Omental fat pad (tissue), 4 donors: ENCODE results near the gene ITSN1. TPM values are rescaled to one million over a fixed set of nuclear protein-coding genes. Genes with fewer than 3 reads are reported as not detected.

ENCODE experiments used
- ATAC-seq: fragments of 150-250 bp; one replicate; pipeline ENCODE4 v1.9.1; 2016; ENCODE audit warnings: mild to moderate bottlenecking, moderate library complexity; ENCODE audit not compliant: low FRiP score
- DNase-seq: peaks from one replicate; pipeline ENCODE4 v3.0.0-alpha.2; 2019; ENCODE audit warnings: low spot score
- CTCF ChIP-seq, 3 donors: fragments of 450-650 bp; IDR thresholded peaks; one replicate each; pipeline ENCODE4 v1.5.1; 2016 to 2017; ENCODE audit warnings: antibody characterized with exemption in 3 of 3, mild to moderate bottlenecking in 3 of 3, moderate library complexity in 2 of 3
- total RNA-seq, 4 donors: library from RNA; depleted of rRNA; stranded (reverse); fragments of >200 nt; gene quantifications; one replicate each; pipeline ENCODE4 v1.1.0, GENCODE V29; 2016

The ITSN1 gene
- total RNA-seq, 4 donors from 2014 or later, result 71.4 to 248 (median 151) TPM

- TF ChIP-seq CTCF (IDR thresholded peaks at IDR 0.05), result no peak
- DNase-seq (no peak), ATAC-seq (no peak)
Observed at GRCh38 chr21:33883118-33883517, 240.8 kb downstream of the ITSN1 start.

- no peak for DNase-seq
Observed at GRCh38 chr21:33884376-33885171, 242.3 kb downstream of the ITSN1 start.

GRCh38 chr21:33885172-33885514, 242.8 kb downstream of the ITSN1 start:
- ATAC-seq (no peak), DNase-seq (no peak)
- TF ChIP-seq CTCF (IDR thresholded peaks at IDR 0.05), result no peak

More at GRCh38 chr21:33884376-33885171, 242.3 kb downstream of the ITSN1 start:
- no peak for ATAC-seq
- no peak for TF ChIP-seq CTCF (IDR thresholded peaks at IDR 0.05)

- ATAC-seq, result no peak
Observed at GRCh38 chr21:33886321-33886720, 244.0 kb downstream of the ITSN1 start.

GRCh38 chr21:33890187-33890586, 247.9 kb downstream of the ITSN1 start:
- DNase-seq (no peak), ATAC-seq (no peak)
- TF ChIP-seq CTCF (IDR thresholded peaks at IDR 0.05), result no peak

More at GRCh38 chr21:33886321-33886720, 244.0 kb downstream of the ITSN1 start:
- DNase-seq, result no peak
- TF ChIP-seq CTCF (IDR thresholded peaks at IDR 0.05), result no peak

- no peak for TF ChIP-seq CTCF (IDR thresholded peaks at IDR 0.05)
- DNase-seq (no peak), ATAC-seq (no peak)
Observed at GRCh38 chr21:33892853-33893252, 250.6 kb downstream of the ITSN1 start.

GRCh38 chr21:33893917-33894316, 251.6 kb downstream of the ITSN1 start:
- no peak for ATAC-seq
- DNase-seq, result no peak
- TF ChIP-seq CTCF (IDR thresholded peaks at IDR 0.05), result no peak
